Myocyte (in vitro differentiated cells): Measurements from ENCODE around the gene MZT2B. TPM values are rescaled to one million over a fixed set of nuclear protein-coding genes. Genes with fewer than 3 reads are reported as not detected.
"Not testable (repeated sequence)": the region's sequence is repeated elsewhere in the genome, so short reads cannot be mapped to it uniquely, and the experiment has no call there.

Source experiments
- DNase-seq: peaks from one replicate; pipeline ENCODE4 v3.0.0-alpha.2; 2012; ENCODE audit warnings: low read depth
- total RNA-seq: library from RNA; depleted of rRNA; stranded (reverse); fragments of >200 nt; gene quantifications from 2 replicates; pipeline ENCODE4 v1.2.3, GENCODE V29; 2014

MZT2B gene
- total RNA-seq, 1 donor from 2014 or later, result 55.7 TPM

- no peak for DNase-seq
These were observed 12.2 kb upstream of the MZT2B start for GRCh38 chr2:130169896-130170295.

DNA sequence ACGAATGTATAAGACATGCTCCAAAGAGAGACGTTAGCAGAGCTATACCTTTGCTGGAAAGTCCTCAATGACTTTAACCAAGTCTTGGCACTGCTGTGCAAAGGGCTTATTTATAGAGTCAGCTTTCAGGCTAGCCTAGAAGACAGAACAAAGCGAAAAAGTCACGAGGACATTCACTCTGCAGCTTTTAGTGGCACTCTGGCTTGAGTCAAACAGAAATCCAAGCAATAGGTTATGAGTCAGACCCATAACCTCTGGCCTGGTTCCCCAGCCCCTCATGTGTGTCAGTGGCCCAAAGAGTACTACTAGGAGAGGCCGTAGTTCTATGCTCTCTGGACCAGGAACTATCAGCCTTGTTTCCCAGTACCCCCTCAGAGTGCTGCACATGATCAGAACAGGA is 7.2 kb upstream of the MZT2B start:
- not testable (repeated sequence) for DNase-seq

- not testable (repeated sequence) for DNase-seq
These were observed 1.4 kb upstream of the MZT2B start for GRCh38 chr2:130180404-130181324.

DNA sequence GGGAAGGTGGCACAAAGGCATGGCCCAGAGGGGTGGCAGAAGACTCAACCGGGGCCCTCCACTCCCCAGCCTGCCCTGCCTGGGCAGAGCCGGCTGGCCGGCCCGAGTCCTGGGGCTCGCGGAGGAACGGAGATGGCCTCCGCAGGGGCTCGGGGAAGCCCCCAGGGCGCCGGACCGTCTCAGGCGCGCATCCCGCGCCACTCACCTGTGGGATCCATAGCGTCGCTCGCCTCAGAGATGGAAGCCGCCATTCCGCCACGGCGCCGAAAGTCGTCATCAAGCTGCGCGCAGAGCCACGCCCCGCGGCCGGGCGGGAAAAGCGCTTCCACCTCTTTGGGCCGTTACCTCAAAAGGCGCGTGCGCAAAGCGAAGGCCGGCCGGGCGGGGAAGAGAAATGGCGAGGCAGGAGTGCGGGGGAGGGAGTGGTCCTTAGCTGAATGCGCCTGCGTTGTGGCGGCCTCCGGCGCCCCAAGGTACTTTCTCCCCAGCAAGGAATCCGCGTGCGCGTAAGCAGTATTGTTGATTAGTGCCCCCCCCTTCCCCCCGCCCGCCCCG is 660 bp upstream of the MZT2B start, which contains the start of gene SMPD4:
TSS of gene SMPD4 (minus strand) at position 278 of the 555 bp plus-strand sequence. CDS start 5,010 bp downstream, outside the sequence.
- peak; percentile 98 for DNase-seq

- not testable (repeated sequence) for DNase-seq
These were observed 907 bp downstream of the MZT2B start for GRCh38 chr2:130182826-130183511.

- no peak for DNase-seq
These were observed 1.7 kb downstream of the MZT2B start for GRCh38 chr2:130183512-130184373.

DNA sequence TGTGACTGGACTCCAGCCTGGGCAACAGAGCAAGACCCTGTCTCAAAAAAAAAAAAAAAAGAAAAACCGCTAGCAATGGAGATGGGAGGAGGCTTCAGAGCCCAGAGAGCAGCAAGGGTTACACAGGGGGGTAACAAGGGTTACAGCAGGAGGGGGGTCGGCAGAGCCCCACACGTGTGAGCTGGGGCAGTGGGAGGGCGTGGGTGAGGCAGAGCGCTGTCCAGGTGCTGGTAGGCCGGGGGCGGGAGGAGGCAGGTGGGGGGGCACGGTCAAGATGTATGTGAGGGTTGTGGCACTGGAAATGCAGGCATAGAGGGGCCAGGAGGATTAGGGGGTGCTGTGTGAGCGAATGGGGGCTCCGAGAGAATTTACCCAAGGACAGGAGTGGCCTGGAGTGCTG is 3.4 kb downstream of the MZT2B start:
- DNase-seq, result no peak

DNA sequence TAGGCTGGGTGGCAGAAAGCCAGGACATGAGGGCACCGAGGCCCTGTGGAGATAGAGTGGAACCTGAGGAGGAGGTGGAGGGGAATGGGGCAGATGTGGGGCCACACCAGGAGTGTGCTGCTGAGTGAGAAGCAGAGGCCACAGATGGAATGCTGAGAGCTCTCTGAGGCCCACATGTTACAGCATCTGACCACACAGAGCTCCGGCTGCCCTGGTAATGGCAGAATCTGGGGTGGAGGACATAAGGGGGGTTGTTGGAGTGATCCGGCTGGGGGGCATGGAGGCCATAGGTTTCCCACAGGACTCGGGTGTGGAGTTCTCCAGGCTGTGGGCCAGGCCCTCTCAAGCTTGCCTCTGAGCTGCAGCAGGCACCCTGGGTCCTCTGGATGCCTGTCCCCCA is 3.8 kb downstream of the MZT2B start:
- DNase-seq, result no peak

DNA sequence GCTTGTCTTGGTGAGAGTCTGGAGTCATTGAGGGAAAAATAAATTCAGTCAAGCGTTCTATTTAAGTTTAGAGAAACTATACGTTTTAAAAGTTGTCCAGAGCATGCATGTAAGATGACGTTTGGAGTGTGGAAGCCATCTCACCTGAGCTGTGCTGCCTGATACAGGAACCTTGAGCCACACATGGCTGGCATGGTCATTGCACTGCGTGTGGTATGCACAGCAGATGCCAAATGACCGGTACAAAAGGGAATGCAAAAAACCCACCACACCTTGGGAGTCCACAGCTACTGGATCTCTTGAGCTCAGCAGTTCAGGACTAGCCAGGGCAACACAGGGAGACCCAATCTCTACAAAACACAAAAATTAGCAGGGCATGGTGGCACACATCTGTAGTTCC is 4.3 kb downstream of the MZT2B start:
- no peak for DNase-seq

DNA sequence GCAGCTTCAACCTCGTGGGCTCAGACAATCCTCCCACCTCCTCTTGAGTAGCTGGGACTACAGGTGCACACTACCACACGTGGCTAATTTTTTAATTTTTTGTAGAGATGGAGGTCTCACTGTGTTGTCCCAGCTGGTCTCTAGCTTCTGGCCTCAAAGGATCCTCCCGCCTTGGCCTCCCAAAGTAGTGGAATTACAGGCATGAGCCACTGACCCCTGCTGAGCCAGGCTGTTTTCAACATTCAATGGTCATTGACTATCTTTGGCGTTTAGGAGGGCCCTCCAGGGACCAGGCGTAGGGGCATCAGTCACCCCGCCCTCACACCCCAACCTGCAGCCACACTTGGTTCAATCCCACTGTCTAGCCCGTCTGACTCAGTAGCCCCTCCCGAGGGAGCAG is 5.2 kb downstream of the MZT2B start:
- no peak for DNase-seq

- not testable (repeated sequence) for DNase-seq
These were observed 6.1 kb downstream of the MZT2B start for GRCh38 chr2:130187859-130188792.

GRCh38 chr2:130188958-130189357 is 6.9 kb downstream of the MZT2B start:
- DNase-seq, result not testable (repeated sequence)

DNA sequence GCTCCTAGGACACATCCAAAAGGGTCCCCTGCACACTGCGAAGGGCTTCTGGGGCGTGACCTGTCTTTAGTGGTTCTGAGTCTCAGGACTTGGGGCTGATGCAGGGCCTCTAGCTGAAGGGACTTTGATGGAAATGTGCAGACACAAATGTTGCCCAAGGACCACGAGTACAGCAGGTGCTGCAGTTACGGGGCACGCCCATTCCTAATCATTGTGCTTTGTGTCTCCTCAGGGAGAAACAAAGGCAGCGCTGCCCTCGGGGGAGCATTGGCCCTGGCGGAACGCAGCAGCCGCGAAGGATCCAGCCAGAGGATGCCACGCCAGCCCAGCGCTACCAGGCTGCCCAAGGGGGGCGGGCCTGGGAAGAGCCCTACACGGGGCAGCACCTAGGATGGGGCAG is 8.2 kb downstream of the MZT2B start:
- DNase-seq, result no peak

- not testable (repeated sequence) for DNase-seq
These were observed 9.3 kb downstream of the MZT2B start for GRCh38 chr2:130191319-130191718.

GRCh38 chr2:130192451-130192850 is 10.4 kb downstream of the MZT2B start:
- DNase-seq, result not testable (repeated sequence)

GRCh38 chr2:130193824-130194223 is 11.8 kb downstream of the MZT2B start:
- DNase-seq, result not testable (repeated sequence)

DNA sequence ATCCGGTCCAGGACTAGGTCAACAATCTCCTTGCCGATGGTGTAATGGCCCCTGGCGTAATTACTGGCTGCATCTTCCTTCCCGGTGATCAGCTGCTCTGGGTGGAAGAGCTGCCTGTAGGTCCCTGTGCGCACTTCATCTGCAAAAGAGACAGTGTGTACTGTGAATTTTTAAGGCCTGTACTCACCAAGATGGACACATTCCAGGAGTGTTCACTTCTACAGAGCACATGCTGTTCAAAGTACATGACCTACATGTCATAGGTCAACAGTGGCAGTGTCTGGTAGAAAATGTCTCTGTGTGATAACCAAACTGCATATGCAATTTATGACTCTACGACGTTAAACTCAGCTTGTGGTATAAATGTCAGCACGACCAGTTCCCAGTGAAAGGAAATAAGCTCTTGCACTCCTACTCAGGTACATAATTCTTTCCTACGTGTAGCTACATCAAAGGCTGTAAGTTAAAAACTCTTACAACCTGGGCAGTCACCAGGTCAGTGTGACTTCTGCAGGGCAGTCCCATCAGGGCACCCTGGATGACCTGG is 13.1 kb downstream of the MZT2B start:
- DNase-seq, result not testable (repeated sequence)

GRCh38 chr2:130196052-130196451 is 14.0 kb downstream of the MZT2B start:
- DNase-seq, result not testable (repeated sequence)

- DNase-seq, result no peak
These were observed 16.3 kb downstream of the MZT2B start, which contains the start of gene TUBA3E for GRCh38 chr2:130198343-130198742. Gene TUBA3E (minus strand): TSS chr2:130198439. CDS start chr2:130198360, 79 bp downstream.
